ENCODE data around the gene PABPN1L. TPM values are rescaled to one million over a fixed set of nuclear protein-coding genes. Genes with fewer than 3 reads are reported as not detected.

Gene PABPN1L
- polyA plus RNA-seq, 1 donor from 2014 or later = not detected

GRCh38 chr16:88906535-88907105 is 40.2 kb upstream of the PABPN1L start:
- H3K9me3 Mint-ChIP-seq = no peaks in the 10 kb centered on the region

GRCh38 chr16:88906020-88906419 is 39.6 kb upstream of the PABPN1L start:
- H3K4me1 Mint-ChIP-seq = peaks cover under 1 to 12% (median 9%) of the 10 kb centered on the region in 3 donors
- H3K36me3 Mint-ChIP-seq = no peaks in the 10 kb centered on the region
- no peaks in the 10 kb centered on the region for H3K27me3 Mint-ChIP-seq
- H3K27ac Mint-ChIP-seq = peak overlapping the region in 2 of 3 donors; percentile 70 to 91
- H3K9me3 Mint-ChIP-seq = no peaks in the 10 kb centered on the region
- H3K4me3 Mint-ChIP-seq = peak overlapping the region in 1 of 4 donors; percentile 58

More at GRCh38 chr16:88906535-88907105, 40.2 kb upstream of the PABPN1L start:
- Mint-ChIP-seq H3K4me3 (peak overlapping the region in 2 of 4 donors; percentile 28 to 37), H3K4me1 (peaks cover 6 to 14% (median 14%) of the 10 kb centered on the region in 3 donors), H3K36me3 (no peaks in the 10 kb centered on the region), H3K27me3 (no peaks in the 10 kb centered on the region), H3K27ac (peak overlapping the region in 2 of 3 donors; percentile 70 to 91)

GRCh38 chr16:88905563-88905962 is 39.1 kb upstream of the PABPN1L start:
- Mint-ChIP-seq H3K9me3 (no peaks in the 10 kb centered on the region), H3K4me1 (peaks cover 0 to 12% (median 9%) of the 10 kb centered on the region in 3 donors), H3K27me3 (no peaks in the 10 kb centered on the region), H3K36me3 (no peaks in the 10 kb centered on the region), H3K27ac (peak overlapping the region in 2 of 3 donors; percentile 70 to 74), H3K4me3 (no peak overlapping the region)

- Mint-ChIP-seq H3K36me3 (no peaks in the 10 kb centered on the region), H3K4me1 (peaks cover 0 to 12% (median 5%) of the 10 kb centered on the region in 3 donors), H3K27ac (peak overlapping the region in 2 of 3 donors; percentile 70 to 74), H3K4me3 (peak overlapping the region in 2 of 4 donors; percentile 60 to 80), H3K27me3 (no peaks in the 10 kb centered on the region), H3K9me3 (no peaks in the 10 kb centered on the region)
These were observed 38.4 kb upstream of the PABPN1L start for GRCh38 chr16:88904676-88905365.

- Mint-ChIP-seq H3K27ac (no peak overlapping the region), H3K4me3 (peak overlapping the region in 1 of 4 donors; percentile 43), H3K36me3 (no peaks in the 10 kb centered on the region), H3K9me3 (no peaks in the 10 kb centered on the region), H3K4me1 (peaks cover 0 to 12% (median 5%) of the 10 kb centered on the region in 3 donors), H3K27me3 (no peaks in the 10 kb centered on the region)
These were observed 36.8 kb upstream of the PABPN1L start for GRCh38 chr16:88903267-88903666.

DNA sequence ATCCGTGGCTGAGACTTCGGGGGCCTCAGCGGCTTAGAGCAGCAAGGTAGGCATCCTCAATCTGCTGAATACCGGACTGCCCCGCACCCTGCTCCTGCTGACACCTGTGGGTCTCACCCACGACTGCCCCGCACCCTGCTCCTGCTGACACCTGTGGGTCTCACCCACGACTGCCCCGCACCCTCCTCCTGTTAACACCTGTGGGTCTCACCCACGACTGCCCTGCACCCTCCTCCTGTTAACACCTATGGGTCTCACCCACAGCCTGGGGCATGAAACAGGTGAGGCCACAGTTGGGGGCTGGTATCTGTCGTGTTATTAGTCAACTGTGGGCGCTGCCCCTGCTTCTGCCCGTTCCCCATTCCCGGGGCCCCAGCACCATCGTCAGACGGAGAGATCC is 36.3 kb upstream of the PABPN1L start:
- Mint-ChIP-seq H3K27me3 (no peaks in the 10 kb centered on the region), H3K36me3 (no peaks in the 10 kb centered on the region), H3K4me3 (peak overlapping the region in 1 of 4 donors; percentile 43), H3K9me3 (no peaks in the 10 kb centered on the region), H3K4me1 (peaks cover 0 to 10% (median 4%) of the 10 kb centered on the region in 3 donors), H3K27ac (peak overlapping the region in 1 of 3 donors; percentile 79)

- Mint-ChIP-seq H3K27ac (no peak overlapping the region), H3K9me3 (no peaks in the 10 kb centered on the region), H3K4me3 (peak overlapping the region in 1 of 4 donors; percentile 77), H3K36me3 (no peaks in the 10 kb centered on the region), H3K27me3 (no peaks in the 10 kb centered on the region), H3K4me1 (peaks cover 0 to 8% (median 3%) of the 10 kb centered on the region in 3 donors)
These were observed 35.4 kb upstream of the PABPN1L start for GRCh38 chr16:88901718-88902337.

DNA sequence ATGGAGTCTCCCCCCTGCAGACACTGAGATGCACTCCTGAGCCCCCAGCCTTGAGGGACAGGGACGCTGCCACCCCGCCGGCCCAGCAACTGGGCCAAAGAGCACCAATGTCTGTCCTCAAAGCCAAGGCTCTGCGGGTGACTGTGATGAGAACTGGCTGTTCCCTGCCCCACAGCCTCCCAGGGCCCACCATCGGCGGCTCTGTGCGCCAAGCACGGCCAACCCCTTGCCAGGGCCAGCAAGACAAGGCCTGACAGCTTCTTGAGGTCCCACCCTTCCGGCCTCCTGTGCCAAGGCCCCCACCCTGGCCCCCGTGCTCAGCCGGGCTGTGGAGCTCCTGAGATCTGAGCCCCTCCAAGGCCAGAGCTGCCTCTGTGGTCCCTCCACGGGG is 34.2 kb upstream of the PABPN1L start:
- peaks cover 0 to 4% (median 3%) of the 10 kb centered on the region in 3 donors for H3K4me1 Mint-ChIP-seq
- no peaks in the 10 kb centered on the region for H3K9me3 Mint-ChIP-seq

GRCh38 chr16:88899901-88900661 is 33.6 kb upstream of the PABPN1L start:
- no peaks in the 10 kb centered on the region for H3K36me3 Mint-ChIP-seq
- H3K4me3 Mint-ChIP-seq = no peak overlapping the region
- no peaks in the 10 kb centered on the region for H3K27me3 Mint-ChIP-seq
- H3K9me3 Mint-ChIP-seq = no peaks in the 10 kb centered on the region
- H3K27ac Mint-ChIP-seq = no peak overlapping the region
- peaks cover 0 to 5% (median 2%) of the 10 kb centered on the region in 3 donors for H3K4me1 Mint-ChIP-seq

More for the DNA sequence above, 34.2 kb upstream of the PABPN1L start:
- Mint-ChIP-seq H3K36me3 (no peaks in the 10 kb centered on the region), H3K4me3 (no peak overlapping the region), H3K27me3 (no peaks in the 10 kb centered on the region), H3K27ac (no peak overlapping the region)

GRCh38 chr16:88897696-88898425 is 31.4 kb upstream of the PABPN1L start:
- Mint-ChIP-seq H3K27me3 (no peaks in the 10 kb centered on the region), H3K4me3 (peak overlapping the region in 1 of 4 donors; percentile 12), H3K27ac (no peak overlapping the region), H3K4me1 (peaks cover 2 to 6% (median 4%) of the 10 kb centered on the region in 3 donors), H3K36me3 (no peaks in the 10 kb centered on the region), H3K9me3 (no peaks in the 10 kb centered on the region)

GRCh38 chr16:88896238-88897070 is 30.0 kb upstream of the PABPN1L start:
- no peaks in the 10 kb centered on the region for H3K36me3 Mint-ChIP-seq
- peaks cover 2 to 5% (median 4%) of the 10 kb centered on the region in 3 donors for H3K4me1 Mint-ChIP-seq
- H3K27me3 Mint-ChIP-seq = no peaks in the 10 kb centered on the region
- H3K27ac Mint-ChIP-seq = no peak overlapping the region
- H3K9me3 Mint-ChIP-seq = no peaks in the 10 kb centered on the region
- no peak overlapping the region for H3K4me3 Mint-ChIP-seq

- Mint-ChIP-seq H3K27ac (peak overlapping the region in 1 of 3 donors; percentile 73), H3K36me3 (no peaks in the 10 kb centered on the region), H3K4me3 (no peak overlapping the region), H3K4me1 (peaks cover 2 to 5% (median 4%) of the 10 kb centered on the region in 3 donors), H3K27me3 (no peaks in the 10 kb centered on the region), H3K9me3 (no peaks in the 10 kb centered on the region)
These were observed 28.9 kb upstream of the PABPN1L start for GRCh38 chr16:88895335-88895734.

DNA sequence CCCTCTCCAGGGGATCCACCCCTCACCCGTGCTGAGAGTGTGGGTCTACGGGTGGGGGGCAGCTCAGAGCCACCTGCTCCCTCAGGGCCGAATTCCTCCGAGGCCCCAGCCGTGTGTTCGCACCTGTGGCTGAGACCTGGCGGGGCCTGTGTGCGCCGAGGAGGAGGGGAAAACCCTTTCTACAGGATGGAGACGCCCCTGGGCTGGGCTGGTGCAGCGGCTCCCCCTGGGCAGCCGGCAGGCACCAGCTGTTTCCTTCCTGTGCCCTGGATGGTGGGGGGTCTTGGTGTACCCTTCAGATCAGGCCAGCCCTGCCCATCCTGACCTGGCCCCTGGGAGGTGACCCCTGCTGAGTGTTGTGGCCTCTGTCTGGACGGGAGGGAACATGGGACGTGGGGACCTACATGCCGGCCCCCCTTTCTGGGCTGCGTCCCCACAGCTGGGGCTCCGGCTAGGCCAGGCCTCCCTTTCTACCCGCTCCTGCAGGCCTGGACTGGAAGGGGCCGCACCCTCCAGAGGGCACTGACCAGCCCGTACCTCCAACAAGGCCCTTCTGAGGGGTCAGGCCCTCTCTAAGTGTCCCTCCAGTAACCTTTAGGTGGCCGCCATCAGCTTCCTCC is 28.3 kb upstream of the PABPN1L start:
- peaks cover 2 to 5% (median 4%) of the 10 kb centered on the region in 3 donors for H3K4me1 Mint-ChIP-seq
- H3K4me3 Mint-ChIP-seq = peak overlapping the region in 2 of 4 donors; percentile 68 to 77
- H3K27me3 Mint-ChIP-seq = no peaks in the 10 kb centered on the region
- no peaks in the 10 kb centered on the region for H3K9me3 Mint-ChIP-seq
- H3K27ac Mint-ChIP-seq = peak overlapping the region in 2 of 3 donors; percentile 51 to 86
- H3K36me3 Mint-ChIP-seq = no peaks in the 10 kb centered on the region

All from IgD-negative memory B cell (primary cell).